ENCODE data around the gene PPP1R12C.
A peak's percentile ranks its signal among the peaks of the same experiment; 100 is the strongest.
"Not testable (repeated sequence)": the region's sequence is repeated elsewhere in the genome, so short reads cannot be mapped to it uniquely, and the experiment has no call there.

Gene PPP1R12C

GRCh38 chr19:55155784-55156183 is 38.3 kb upstream of the PPP1R12C start:
- H3K27ac Mint-ChIP-seq; H3K4me3 Mint-ChIP-seq; DNase-seq; ATAC-seq (replicated peaks): not testable (repeated sequence)
- peaks cover 7 to 15% of the 10 kb centered on the region in 2 donors for H3K36me3 Mint-ChIP-seq
- peaks cover 11 to 15% of the 10 kb centered on the region in 2 donors for H3K9me3 Mint-ChIP-seq
- peaks cover 64% of the 10 kb centered on the region in 2 donors for H3K27me3 Mint-ChIP-seq
- H3K4me1 Mint-ChIP-seq, result peaks cover 18 to 37% of the 10 kb centered on the region in 2 donors

GRCh38 chr19:55153652-55154264 is 36.3 kb upstream of the PPP1R12C start:
- Mint-ChIP-seq H3K4me3 (no peak overlapping the region), H3K27me3 (peaks cover 60 to 61% of the 10 kb centered on the region in 2 donors), H3K9me3 (peaks cover 11 to 13% of the 10 kb centered on the region in 2 donors), H3K27ac (no peak overlapping the region), H3K36me3 (peaks cover 4 to 13% of the 10 kb centered on the region in 2 donors), H3K4me1 (peaks cover 15 to 29% of the 10 kb centered on the region in 2 donors)
- ATAC-seq (replicated peaks) (no peak), DNase-seq (no peak)

GRCh38 chr19:55152017-55152416 is 34.6 kb upstream of the PPP1R12C start:
- ATAC-seq (replicated peaks) (no peak), DNase-seq (no peak)
- Mint-ChIP-seq H3K4me1 (peaks cover 15 to 26% of the 10 kb centered on the region in 2 donors), H3K27ac (peak overlapping the region; percentile 22), H3K4me3 (peak overlapping the region in 1 of 2 donors; percentile 8), H3K9me3 (peaks cover 11 to 13% of the 10 kb centered on the region in 2 donors), H3K36me3 (peaks cover 4 to 13% of the 10 kb centered on the region in 2 donors), H3K27me3 (peaks cover 52 to 58% of the 10 kb centered on the region in 2 donors)

GRCh38 chr19:55149078-55150003 is 31.9 kb upstream of the PPP1R12C start, which contains the start of gene TNNT1:
TSS of gene TNNT1 (minus strand) at chr19:55149206. CDS start at chr19:55147157, 2,049 bp downstream.
- peak within 1 kb of the TSS; percentile 86 for H3K27ac Mint-ChIP-seq
- no peak for DNase-seq
- ATAC-seq (replicated peaks), result no peak
- no peak within 1 kb of the TSS for H3K4me3 Mint-ChIP-seq
- H3K9me3 Mint-ChIP-seq, result peaks cover 11% of the 10 kb centered on the region in 2 donors
- H3K36me3 Mint-ChIP-seq, result peaks cover 4 to 15% of the 10 kb centered on the region in 2 donors
- H3K4me1 Mint-ChIP-seq, result peaks cover 19 to 28% of the 10 kb centered on the region in 2 donors
- peaks cover 53 to 64% of the 10 kb centered on the region in 2 donors for H3K27me3 Mint-ChIP-seq

GRCh38 chr19:55147545-55148251 is 30.3 kb upstream of the PPP1R12C start:
- no peak overlapping the region for H3K27ac Mint-ChIP-seq
- H3K4me1 Mint-ChIP-seq, result peaks cover 14 to 21% of the 10 kb centered on the region in 2 donors
- H3K36me3 Mint-ChIP-seq, result peaks cover 4 to 9% of the 10 kb centered on the region in 2 donors
- peaks cover 8 to 11% of the 10 kb centered on the region in 2 donors for H3K9me3 Mint-ChIP-seq
- H3K27me3 Mint-ChIP-seq, result peaks cover 56 to 70% of the 10 kb centered on the region in 2 donors
- H3K4me3 Mint-ChIP-seq, result no peak overlapping the region
- no peak for DNase-seq
- no peak for ATAC-seq (replicated peaks)

GRCh38 chr19:55146705-55147273 is 29.4 kb upstream of the PPP1R12C start:
- DNase-seq, result no peak
- peaks cover under 1 to 4% of the 10 kb centered on the region in 2 donors for H3K36me3 Mint-ChIP-seq
- peaks cover 4 to 5% of the 10 kb centered on the region in 2 donors for H3K9me3 Mint-ChIP-seq
- peaks cover 9 to 18% of the 10 kb centered on the region in 2 donors for H3K4me1 Mint-ChIP-seq
- ATAC-seq (replicated peaks), result no peak
- H3K27me3 Mint-ChIP-seq, result peaks cover 52 to 73% of the 10 kb centered on the region in 2 donors
- H3K27ac Mint-ChIP-seq, result no peak overlapping the region
- no peak overlapping the region for H3K4me3 Mint-ChIP-seq

- ATAC-seq (replicated peaks), result no peak
- DNase-seq, result no peak
- Mint-ChIP-seq H3K27me3 (peaks cover 53 to 79% of the 10 kb centered on the region in 2 donors), H3K4me3 (peak overlapping the region in 1 of 2 donors; percentile 24), H3K27ac (no peak overlapping the region), H3K4me1 (peaks cover 10 to 20% of the 10 kb centered on the region in 2 donors), H3K9me3 (no peaks in the 10 kb centered on the region), H3K36me3 (peaks cover 0 to 3% of the 10 kb centered on the region in 2 donors)
Measured at GRCh38 chr19:55146078-55146704, 28.8 kb upstream of the PPP1R12C start.

- ATAC-seq (replicated peaks), result no peak
Measured at GRCh38 chr19:55145232-55145631, 27.8 kb upstream of the PPP1R12C start.

GRCh38 chr19:55141696-55142095 is 24.3 kb upstream of the PPP1R12C start:
- Mint-ChIP-seq H3K27me3 (peaks cover 48 to 81% of the 10 kb centered on the region in 2 donors), H3K36me3 (peaks cover 0 to 3% of the 10 kb centered on the region in 2 donors), H3K4me3 (peak overlapping the region in 1 of 2 donors; percentile 39), H3K4me1 (peaks cover 11 to 24% of the 10 kb centered on the region in 2 donors), H3K9me3 (no peaks in the 10 kb centered on the region), H3K27ac (no peak overlapping the region)
- ATAC-seq (replicated peaks), result no peak
- DNase-seq, result no peak

More at GRCh38 chr19:55145232-55145631, 27.8 kb upstream of the PPP1R12C start:
- Mint-ChIP-seq H3K27ac (no peak overlapping the region), H3K4me3 (peak overlapping the region in 1 of 2 donors; percentile 29), H3K9me3 (no peaks in the 10 kb centered on the region), H3K27me3 (peaks cover 55 to 82% of the 10 kb centered on the region in 2 donors), H3K4me1 (peaks cover 12 to 24% of the 10 kb centered on the region in 2 donors), H3K36me3 (peaks cover 0 to 3% of the 10 kb centered on the region in 2 donors)
- DNase-seq, result no peak

- H3K27me3 Mint-ChIP-seq, result peaks cover 40 to 66% of the 10 kb centered on the region in 2 donors
- ATAC-seq (replicated peaks) (no peak), DNase-seq (no peak)
- no peaks in the 10 kb centered on the region for H3K9me3 Mint-ChIP-seq
- H3K36me3 Mint-ChIP-seq, result no peaks in the 10 kb centered on the region
- H3K4me3 Mint-ChIP-seq, result no peak overlapping the region
- peak overlapping the region; percentile 25 for H3K27ac Mint-ChIP-seq
- peaks cover 7 to 21% of the 10 kb centered on the region in 2 donors for H3K4me1 Mint-ChIP-seq
Measured at GRCh38 chr19:55137915-55138314, 20.5 kb upstream of the PPP1R12C start.

GRCh38 chr19:55136399-55137102 is 19.1 kb upstream of the PPP1R12C start:
- no peak overlapping the region for H3K27ac Mint-ChIP-seq
- H3K9me3 Mint-ChIP-seq, result no peaks in the 10 kb centered on the region
- DNase-seq, result no peak
- H3K36me3 Mint-ChIP-seq, result no peaks in the 10 kb centered on the region
- ATAC-seq (replicated peaks), result no peak
- H3K4me1 Mint-ChIP-seq, result peaks cover 7 to 18% of the 10 kb centered on the region in 2 donors
- no peak overlapping the region for H3K4me3 Mint-ChIP-seq
- H3K27me3 Mint-ChIP-seq, result peaks cover 42 to 65% of the 10 kb centered on the region in 2 donors

- ATAC-seq (replicated peaks) (no peak), DNase-seq (no peak)
- H3K4me1 Mint-ChIP-seq, result peaks cover 4 to 11% of the 10 kb centered on the region in 2 donors
- no peaks in the 10 kb centered on the region for H3K36me3 Mint-ChIP-seq
- no peaks in the 10 kb centered on the region for H3K9me3 Mint-ChIP-seq
- H3K27ac Mint-ChIP-seq, result no peak overlapping the region
- H3K4me3 Mint-ChIP-seq, result no peak overlapping the region
- peaks cover 45 to 60% of the 10 kb centered on the region in 2 donors for H3K27me3 Mint-ChIP-seq
Measured at GRCh38 chr19:55134736-55135135, 17.3 kb upstream of the PPP1R12C start.

All from stimulated activated naive B cell treated with anti-CD40 and anti-IgM and Interleukin-4, amounts not matched to agents 10 μg/mL and 1 μg/mL and 100 μg/mL, for 72 hours (primary cell).